Inferior parietal cortex (tissue), 1 donor: ENCODE data around the gene CSKMT.
"Not testable (repeated sequence)": the region's sequence is repeated elsewhere in the genome, so short reads cannot be mapped to it uniquely, and the experiment has no call there.

Experiments
- DNase-seq: peaks from one replicate; pipeline ENCODE4 v3.0.0-alpha.2; 2016; ENCODE audit errors: extremely low spot score

CSKMT gene

GRCh38 chr11:62654297-62654696 is 10.8 kb upstream of the CSKMT start:
- no peak for DNase-seq

- DNase-seq = no peak
Measured at GRCh38 chr11:62656796-62657429, 8.2 kb upstream of the CSKMT start.

- DNase-seq = peak; percentile 35
Measured at GRCh38 chr11:62664405-62665074, 572 bp upstream of the CSKMT start.

- no peak for DNase-seq
Measured at GRCh38 chr11:62665599-62666258, 617 bp downstream of the CSKMT start.

- no peak for DNase-seq
Measured at GRCh38 chr11:62666259-62666926, 1.3 kb downstream of the CSKMT start.

- DNase-seq = no peak
Measured at GRCh38 chr11:62667460-62667859, 2.3 kb downstream of the CSKMT start.

GRCh38 chr11:62669420-62670161 is 4.5 kb downstream of the CSKMT start:
- no peak for DNase-seq

- no peak for DNase-seq
Measured at GRCh38 chr11:62671236-62671607, 6.1 kb downstream of the CSKMT start.

- peak; percentile 89 for DNase-seq
Measured at GRCh38 chr11:62671608-62672389, 6.7 kb downstream of the CSKMT start, which contains the start of the genes LBHD1 and UQCC3. Gene LBHD1, minus strand, starts transcription at chr11:62672267. Its CDS starts 2,236 bp downstream, at chr11:62670031. Gene UQCC3, plus strand, starts transcription at chr11:62671673. Its CDS starts 73 bp downstream, at chr11:62671746.

GRCh38 chr11:62673196-62673525 is 8.0 kb downstream of the CSKMT start:
- DNase-seq = no peak

GRCh38 chr11:62675415-62675814 is 10.3 kb downstream of the CSKMT start:
- not testable (repeated sequence) for DNase-seq

GRCh38 chr11:62676698-62677097 is 11.6 kb downstream of the CSKMT start:
- DNase-seq = no peak

GRCh38 chr11:62677156-62677555 is 12.0 kb downstream of the CSKMT start:
- DNase-seq = no peak

GRCh38 chr11:62677714-62678113 is 12.6 kb downstream of the CSKMT start:
- no peak for DNase-seq

GRCh38 chr11:62678433-62678769 is 13.3 kb downstream of the CSKMT start:
- no peak for DNase-seq

- DNase-seq = peak; percentile 90
Measured at GRCh38 chr11:62678770-62679696, 13.9 kb downstream of the CSKMT start, which contains the start of gene UBXN1. Gene UBXN1, minus strand, starts transcription at chr11:62679073. Its CDS starts 150 bp downstream, at chr11:62678923.

- no peak for DNase-seq
Measured at GRCh38 chr11:62680825-62681240, 15.7 kb downstream of the CSKMT start.

- no peak for DNase-seq
Measured at GRCh38 chr11:62682518-62682917, 17.4 kb downstream of the CSKMT start.

GRCh38 chr11:62687508-62688396 is 22.6 kb downstream of the CSKMT start:
- no peak for DNase-seq
